HepG2 (cell line): ENCODE results near the gene NAB2. TPM values are rescaled to one million over a fixed set of nuclear protein-coding genes. Genes with fewer than 3 reads are reported as not detected.

Source experiments
- JARID2 ChIP-seq: sonication (generic); formaldehyde crosslinking; IDR thresholded peaks from 2 replicates; pipeline ENCODE4 v1.8.1; 2023; ENCODE audit warnings: missing genetic modification reagents, inconsistent platforms; ENCODE audit not compliant: insufficient replicate concordance
- KLF6 ChIP-seq: IDR thresholded peaks from 2 replicates; pipeline ENCODE4 v1.8.0; 2016; ENCODE audit warnings: missing biosample characterization, missing genetic modification reagents
- MZF1 ChIP-seq: sonication (generic); formaldehyde crosslinking; IDR thresholded peaks from 2 replicates; pipeline ENCODE4 v1.8.1; 2023; ENCODE audit warnings: mild to moderate bottlenecking, missing genetic modification reagents, borderline replicate concordance
- PCBP1 ChIP-seq: fragments of 200-400 bp; formaldehyde crosslinking; IDR thresholded peaks from 2 replicates; pipeline ENCODE4 v1.6.1; 2017; ENCODE audit warnings: mild to moderate bottlenecking, low read depth, low read length, borderline replicate concordance
- RARA ChIP-seq: IDR thresholded peaks from 2 replicates; pipeline ENCODE4 v1.6.1; 2016; ENCODE audit warnings: missing genetic modification reagents, missing compliant biosample characterization
- RBAK ChIP-seq: sonication (generic); formaldehyde crosslinking; IDR thresholded peaks from 2 replicates; pipeline ENCODE4 v1.5.1; 2020; ENCODE audit warnings: mild to moderate bottlenecking, missing genetic modification reagents
- SIN3A ChIP-seq: IDR thresholded peaks from 2 replicates; pipeline ENCODE4 v1.6.1; 2011; ENCODE audit warnings: low read depth, mild to moderate bottlenecking, control low read depth, low read length, borderline replicate concordance
- SMAD9 ChIP-seq: sonication (generic); formaldehyde crosslinking; IDR thresholded peaks from 2 replicates; pipeline ENCODE4 v1.5.1; 2020; ENCODE audit warnings: mild to moderate bottlenecking, missing genetic modification reagents
- SOX5 ChIP-seq: IDR thresholded peaks from 2 replicates; pipeline ENCODE4 v1.6.1; 2016; ENCODE audit warnings: borderline replicate concordance
- ZFP41 ChIP-seq: sonication (generic); formaldehyde crosslinking; IDR thresholded peaks from 2 replicates; pipeline ENCODE4 v1.4.0; 2020; ENCODE audit warnings: mild to moderate bottlenecking, missing genetic modification reagents, borderline replicate concordance
- ZNF44 ChIP-seq: sonication (generic); formaldehyde crosslinking; IDR thresholded peaks from 2 replicates; pipeline ENCODE4 v1.5.1; 2020; ENCODE audit warnings: mild to moderate bottlenecking, missing genetic modification reagents
- ZNF446 ChIP-seq: sonication (generic); formaldehyde crosslinking; IDR thresholded peaks from 2 replicates; pipeline ENCODE4 v1.5.0; 2020; ENCODE audit warnings: mild to moderate bottlenecking, missing genetic modification reagents
- ZNF598 ChIP-seq: sonication (generic); formaldehyde crosslinking; IDR thresholded peaks from 2 replicates; pipeline ENCODE4 v1.5.1; 2020; ENCODE audit warnings: mild to moderate bottlenecking, missing genetic modification reagents, borderline replicate concordance
- ZNF766 ChIP-seq: sonication (generic); formaldehyde crosslinking; IDR thresholded peaks from 2 replicates; pipeline ENCODE4 v1.5.0; 2020; ENCODE audit warnings: missing genetic modification reagents, borderline replicate concordance
- polyA plus RNA-seq, 8 experiments: library from polyadenylated mRNA; depleted of rRNA in 3 of 8; stranded (reverse) in 7 of 8; unstranded in 1 of 8; fragments of >200 nt; fragmentation: Illumina TruSeq in 4 of 8; extraction: Trizol in 4 of 8; gene quantifications; 2 replicates each; pipeline versions ENCODE4 v1.2.1 to v1.2.3, GENCODE V29; 2011 to 2016; ENCODE audit warnings: low read depth in 4 of 8, missing spikeins in 1 of 8, mixed read lengths in 1 of 8; ENCODE audit not compliant: insufficient read depth in 1 of 8
- total RNA-seq, 5 experiments: library from RNA; depleted of rRNA; stranded (reverse); fragments of >200 nt; fragmentation: Illumina TruSeq; extraction: Trizol; gene quantifications; 2 replicates each; pipeline ENCODE4 v1.2.3, GENCODE V29; 2016; ENCODE audit warnings: low read depth in 1 of 5
- TF ChIP-seq, protein P1 (sequence below): sonication (generic); formaldehyde crosslinking; IDR thresholded peaks from 2 replicates; pipeline ENCODE4 v1.5.0; 2020; ENCODE audit warnings: mild to moderate bottlenecking, missing genetic modification reagents
- TF ChIP-seq, protein P2 (sequence below): sonication (generic); formaldehyde crosslinking; IDR thresholded peaks from 2 replicates; pipeline ENCODE4 v1.5.0; 2020; ENCODE audit warnings: missing genetic modification reagents
- TF ChIP-seq, protein P3 (sequence below): sonication (generic); formaldehyde crosslinking; IDR thresholded peaks from 2 replicates; pipeline ENCODE4 v1.4.0; 2020; ENCODE audit warnings: missing genetic modification reagents
- TF ChIP-seq, protein P4 (sequence below): IDR thresholded peaks from 2 replicates; pipeline ENCODE4 v1.6.1; 2016; ENCODE audit warnings: missing genetic modification reagents, missing compliant biosample characterization
- TF ChIP-seq, protein P5 (sequence below): sonication (generic); formaldehyde crosslinking; IDR thresholded peaks from 2 replicates; pipeline ENCODE4 v1.5.0; 2020; ENCODE audit warnings: mild to moderate bottlenecking, missing genetic modification reagents, moderate library complexity
- TF ChIP-seq, protein P6 (sequence below): sonication (generic); formaldehyde crosslinking; IDR thresholded peaks from 2 replicates; pipeline ENCODE4 v1.4.0; 2020; ENCODE audit warnings: missing genetic modification reagents, borderline replicate concordance

NAB2 gene
- total and polyA plus RNA-seq, 2 of the 13 experiments (the other 11 are each of a cell fraction or from before 2014, with no cell fraction given): 11.7 to 12.9 TPM

DNA sequence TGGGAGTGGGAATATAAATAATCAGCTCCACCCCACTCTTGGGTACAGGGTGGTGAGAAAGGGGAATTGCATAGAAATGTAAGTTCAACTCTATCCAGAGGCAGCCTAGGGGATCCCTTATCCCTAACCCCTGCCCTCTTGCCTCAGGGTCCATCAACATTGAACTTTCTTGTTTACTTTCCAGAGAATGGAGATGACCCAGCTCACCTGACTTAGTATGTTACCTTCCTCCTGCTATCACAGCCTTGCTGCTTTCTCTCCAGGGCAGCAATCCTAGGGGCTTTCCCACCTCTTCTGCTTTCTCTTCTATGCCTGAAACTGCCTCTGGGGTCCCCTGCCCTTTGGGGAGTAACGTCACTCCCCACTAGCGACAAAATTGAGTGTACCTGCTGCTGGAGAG, 42.0 kb downstream of the NAB2 start (continued):
- TF ChIP-seq, protein P1, sequence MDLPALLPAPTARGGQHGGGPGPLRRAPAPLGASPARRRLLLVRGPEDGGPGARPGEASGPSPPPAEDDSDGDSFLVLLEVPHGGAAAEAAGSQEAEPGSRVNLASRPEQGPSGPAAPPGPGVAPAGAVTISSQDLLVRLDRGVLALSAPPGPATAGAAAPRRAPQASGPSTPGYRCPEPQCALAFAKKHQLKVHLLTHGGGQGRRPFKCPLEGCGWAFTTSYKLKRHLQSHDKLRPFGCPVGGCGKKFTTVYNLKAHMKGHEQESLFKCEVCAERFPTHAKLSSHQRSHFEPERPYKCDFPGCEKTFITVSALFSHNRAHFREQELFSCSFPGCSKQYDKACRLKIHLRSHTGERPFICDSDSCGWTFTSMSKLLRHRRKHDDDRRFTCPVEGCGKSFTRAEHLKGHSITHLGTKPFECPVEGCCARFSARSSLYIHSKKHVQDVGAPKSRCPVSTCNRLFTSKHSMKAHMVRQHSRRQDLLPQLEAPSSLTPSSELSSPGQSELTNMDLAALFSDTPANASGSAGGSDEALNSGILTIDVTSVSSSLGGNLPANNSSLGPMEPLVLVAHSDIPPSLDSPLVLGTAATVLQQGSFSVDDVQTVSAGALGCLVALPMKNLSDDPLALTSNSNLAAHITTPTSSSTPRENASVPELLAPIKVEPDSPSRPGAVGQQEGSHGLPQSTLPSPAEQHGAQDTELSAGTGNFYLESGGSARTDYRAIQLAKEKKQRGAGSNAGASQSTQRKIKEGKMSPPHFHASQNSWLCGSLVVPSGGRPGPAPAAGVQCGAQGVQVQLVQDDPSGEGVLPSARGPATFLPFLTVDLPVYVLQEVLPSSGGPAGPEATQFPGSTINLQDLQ: no peak
- TF ChIP-seq ZNF766: no peak
- TF ChIP-seq, protein P2, sequence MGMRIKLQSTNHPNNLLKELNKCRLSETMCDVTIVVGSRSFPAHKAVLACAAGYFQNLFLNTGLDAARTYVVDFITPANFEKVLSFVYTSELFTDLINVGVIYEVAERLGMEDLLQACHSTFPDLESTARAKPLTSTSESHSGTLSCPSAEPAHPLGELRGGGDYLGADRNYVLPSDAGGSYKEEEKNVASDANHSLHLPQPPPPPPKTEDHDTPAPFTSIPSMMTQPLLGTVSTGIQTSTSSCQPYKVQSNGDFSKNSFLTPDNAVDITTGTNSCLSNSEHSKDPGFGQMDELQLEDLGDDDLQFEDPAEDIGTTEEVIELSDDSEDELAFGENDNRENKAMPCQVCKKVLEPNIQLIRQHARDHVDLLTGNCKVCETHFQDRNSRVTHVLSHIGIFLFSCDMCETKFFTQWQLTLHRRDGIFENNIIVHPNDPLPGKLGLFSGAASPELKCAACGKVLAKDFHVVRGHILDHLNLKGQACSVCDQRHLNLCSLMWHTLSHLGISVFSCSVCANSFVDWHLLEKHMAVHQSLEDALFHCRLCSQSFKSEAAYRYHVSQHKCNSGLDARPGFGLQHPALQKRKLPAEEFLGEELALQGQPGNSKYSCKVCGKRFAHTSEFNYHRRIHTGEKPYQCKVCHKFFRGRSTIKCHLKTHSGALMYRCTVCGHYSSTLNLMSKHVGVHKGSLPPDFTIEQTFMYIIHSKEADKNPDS: no peak
- peak; percentile 28; the same call in 1 of the 2 replicates for TF ChIP-seq SIN3A
- no peak for TF ChIP-seq MZF1
- no peak for TF ChIP-seq KLF6 (CRISPR knock-in tag)
- TF ChIP-seq SOX5 (CRISPR knock-in tag): peak; percentile 81
- no peak for TF ChIP-seq ZNF446
- no peak for TF ChIP-seq JARID2 (CRISPR knock-in tag)
- TF ChIP-seq RBAK (CRISPR knock-in tag): no peak
- TF ChIP-seq, protein P3, sequence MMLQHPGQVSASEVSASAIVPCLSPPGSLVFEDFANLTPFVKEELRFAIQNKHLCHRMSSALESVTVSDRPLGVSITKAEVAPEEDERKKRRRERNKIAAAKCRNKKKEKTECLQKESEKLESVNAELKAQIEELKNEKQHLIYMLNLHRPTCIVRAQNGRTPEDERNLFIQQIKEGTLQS (CRISPR knock-in tag): no peak
- peak; percentile 92 for TF ChIP-seq RARA
- TF ChIP-seq, protein P4, sequence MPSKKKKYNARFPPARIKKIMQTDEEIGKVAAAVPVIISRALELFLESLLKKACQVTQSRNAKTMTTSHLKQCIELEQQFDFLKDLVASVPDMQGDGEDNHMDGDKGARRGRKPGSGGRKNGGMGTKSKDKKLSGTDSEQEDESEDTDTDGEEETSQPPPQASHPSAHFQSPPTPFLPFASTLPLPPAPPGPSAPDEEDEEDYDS (CRISPR knock-in tag): no peak
- TF ChIP-seq SMAD9 (CRISPR knock-in tag): no peak
- no peak for TF ChIP-seq ZFP41 (CRISPR knock-in tag)
- TF ChIP-seq, protein P5, sequence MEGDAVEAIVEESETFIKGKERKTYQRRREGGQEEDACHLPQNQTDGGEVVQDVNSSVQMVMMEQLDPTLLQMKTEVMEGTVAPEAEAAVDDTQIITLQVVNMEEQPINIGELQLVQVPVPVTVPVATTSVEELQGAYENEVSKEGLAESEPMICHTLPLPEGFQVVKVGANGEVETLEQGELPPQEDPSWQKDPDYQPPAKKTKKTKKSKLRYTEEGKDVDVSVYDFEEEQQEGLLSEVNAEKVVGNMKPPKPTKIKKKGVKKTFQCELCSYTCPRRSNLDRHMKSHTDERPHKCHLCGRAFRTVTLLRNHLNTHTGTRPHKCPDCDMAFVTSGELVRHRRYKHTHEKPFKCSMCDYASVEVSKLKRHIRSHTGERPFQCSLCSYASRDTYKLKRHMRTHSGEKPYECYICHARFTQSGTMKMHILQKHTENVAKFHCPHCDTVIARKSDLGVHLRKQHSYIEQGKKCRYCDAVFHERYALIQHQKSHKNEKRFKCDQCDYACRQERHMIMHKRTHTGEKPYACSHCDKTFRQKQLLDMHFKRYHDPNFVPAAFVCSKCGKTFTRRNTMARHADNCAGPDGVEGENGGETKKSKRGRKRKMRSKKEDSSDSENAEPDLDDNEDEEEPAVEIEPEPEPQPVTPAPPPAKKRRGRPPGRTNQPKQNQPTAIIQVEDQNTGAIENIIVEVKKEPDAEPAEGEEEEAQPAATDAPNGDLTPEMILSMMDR (CRISPR knock-in tag): no peak
- no peak for TF ChIP-seq PCBP1
- TF ChIP-seq ZNF44 (CRISPR knock-in tag): no peak
- TF ChIP-seq, protein P6, sequence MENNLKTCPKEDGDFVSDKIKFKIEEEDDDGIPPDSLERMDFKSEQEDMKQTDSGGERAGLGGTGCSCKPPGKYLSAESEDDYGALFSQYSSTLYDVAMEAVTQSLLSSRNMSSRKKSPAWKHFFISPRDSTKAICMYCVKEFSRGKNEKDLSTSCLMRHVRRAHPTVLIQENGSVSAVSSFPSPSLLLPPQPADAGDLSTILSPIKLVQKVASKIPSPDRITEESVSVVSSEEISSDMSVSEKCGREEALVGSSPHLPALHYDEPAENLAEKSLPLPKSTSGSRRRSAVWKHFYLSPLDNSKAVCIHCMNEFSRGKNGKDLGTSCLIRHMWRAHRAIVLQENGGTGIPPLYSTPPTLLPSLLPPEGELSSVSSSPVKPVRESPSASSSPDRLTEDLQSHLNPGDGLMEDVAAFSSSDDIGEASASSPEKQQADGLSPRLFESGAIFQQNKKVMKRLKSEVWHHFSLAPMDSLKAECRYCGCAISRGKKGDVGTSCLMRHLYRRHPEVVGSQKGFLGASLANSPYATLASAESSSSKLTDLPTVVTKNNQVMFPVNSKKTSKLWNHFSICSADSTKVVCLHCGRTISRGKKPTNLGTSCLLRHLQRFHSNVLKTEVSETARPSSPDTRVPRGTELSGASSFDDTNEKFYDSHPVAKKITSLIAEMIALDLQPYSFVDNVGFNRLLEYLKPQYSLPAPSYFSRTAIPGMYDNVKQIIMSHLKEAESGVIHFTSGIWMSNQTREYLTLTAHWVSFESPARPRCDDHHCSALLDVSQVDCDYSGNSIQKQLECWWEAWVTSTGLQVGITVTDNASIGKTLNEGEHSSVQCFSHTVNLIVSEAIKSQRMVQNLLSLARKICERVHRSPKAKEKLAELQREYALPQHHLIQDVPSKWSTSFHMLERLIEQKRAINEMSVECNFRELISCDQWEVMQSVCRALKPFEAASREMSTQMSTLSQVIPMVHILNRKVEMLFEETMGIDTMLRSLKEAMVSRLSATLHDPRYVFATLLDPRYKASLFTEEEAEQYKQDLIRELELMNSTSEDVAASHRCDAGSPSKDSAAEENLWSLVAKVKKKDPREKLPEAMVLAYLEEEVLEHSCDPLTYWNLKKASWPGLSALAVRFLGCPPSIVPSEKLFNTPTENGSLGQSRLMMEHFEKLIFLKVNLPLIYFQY (CRISPR knock-in tag): peak; percentile 21; the same call in 1 of the 2 replicates
- TF ChIP-seq ZNF598 (CRISPR knock-in tag): no peak
